ENCODE measurements around the gene DCAKD.

Gene DCAKD

GRCh38 chr17:44982113-44982702, 69.2 kb downstream of the DCAKD start:
- Histone ChIP-seq H3K36me3 (ENCODE audit: control insufficient read depth, insufficient read depth, low read length) (no peaks in the 10 kb centered on the region), H3K27me3 (replicated peaks; ENCODE audit: control insufficient read depth, insufficient read depth, low read length) (no peaks in the 10 kb centered on the region; the same call in 1 of the 2 replicates), H3K4me3 (replicated peaks; ENCODE audit: low read depth, low read length) (no peak overlapping the region)
- DNase-seq (ENCODE audit: extremely low read depth, insufficient read length): no peak
- no peak for TF ChIP-seq CTCF (IDR thresholded peaks at IDR 0.05; ENCODE audit: insufficient read depth, low read length, poor library complexity, severe bottlenecking)

- Histone ChIP-seq H3K36me3 (ENCODE audit: control insufficient read depth, insufficient read depth, low read length) (no peaks in the 10 kb centered on the region), H3K27me3 (replicated peaks; ENCODE audit: control insufficient read depth, insufficient read depth, low read length) (no peaks in the 10 kb centered on the region; the same call in 1 of the 2 replicates), H3K4me3 (replicated peaks; ENCODE audit: low read depth, low read length) (no peak overlapping the region)
- no peak for DNase-seq (ENCODE audit: extremely low read depth, insufficient read length)
- no peak for TF ChIP-seq CTCF (IDR thresholded peaks at IDR 0.05; ENCODE audit: insufficient read depth, low read length, poor library complexity, severe bottlenecking)
These were observed 70.0 kb downstream of the DCAKD start for GRCh38 chr17:44981221-44981968.

GRCh38 chr17:44979426-44979995, 71.9 kb downstream of the DCAKD start:
- Histone ChIP-seq H3K27me3 (replicated peaks; ENCODE audit: control insufficient read depth, insufficient read depth, low read length) (no peaks in the 10 kb centered on the region; the same call in 1 of the 2 replicates), H3K4me3 (replicated peaks; ENCODE audit: low read depth, low read length) (no peak overlapping the region), H3K36me3 (ENCODE audit: control insufficient read depth, insufficient read depth, low read length) (no peaks in the 10 kb centered on the region)
- no peak for TF ChIP-seq CTCF (IDR thresholded peaks at IDR 0.05; ENCODE audit: insufficient read depth, low read length, poor library complexity, severe bottlenecking)
- DNase-seq (ENCODE audit: extremely low read depth, insufficient read length): no peak

GRCh38 chr17:44978807-44979206, 72.6 kb downstream of the DCAKD start:
- no peak for TF ChIP-seq CTCF (IDR thresholded peaks at IDR 0.05; ENCODE audit: insufficient read depth, low read length, poor library complexity, severe bottlenecking)
- H3K4me3 ChIP-seq (replicated peaks; ENCODE audit: low read depth, low read length): no peak overlapping the region
- no peaks in the 10 kb centered on the region for H3K36me3 ChIP-seq (ENCODE audit: control insufficient read depth, insufficient read depth, low read length)
- DNase-seq (ENCODE audit: extremely low read depth, insufficient read length): no peak
- H3K27me3 ChIP-seq (replicated peaks; ENCODE audit: control insufficient read depth, insufficient read depth, low read length): no peaks in the 10 kb centered on the region; the same call in 1 of the 2 replicates

- Histone ChIP-seq H3K27me3 (replicated peaks; ENCODE audit: control insufficient read depth, insufficient read depth, low read length) (no peaks in the 10 kb centered on the region; the same call in 1 of the 2 replicates), H3K36me3 (ENCODE audit: control insufficient read depth, insufficient read depth, low read length) (no peaks in the 10 kb centered on the region), H3K4me3 (replicated peaks; ENCODE audit: low read depth, low read length) (no peak overlapping the region)
- DNase-seq (ENCODE audit: extremely low read depth, insufficient read length): no peak
- TF ChIP-seq CTCF (IDR thresholded peaks at IDR 0.05; ENCODE audit: insufficient read depth, low read length, poor library complexity, severe bottlenecking): no peak
These were observed 73.5 kb downstream of the DCAKD start for GRCh38 chr17:44977814-44978550.

Data from GM06990 (cell line).